Activated CD8-positive, alpha-beta memory T cell treated with anti-CD3 and anti-CD28 coated beads, Interleukin-2, amount 10 ng/mL, durations not matched to agents 7 days and 5 days (primary cell): Measurements from ENCODE around the gene NPAS2. TPM values are rescaled to one million over a fixed set of nuclear protein-coding genes. Genes with fewer than 3 reads are reported as not detected.

ENCODE experiments used
- ATAC-seq: fragments of 150-1000 bp; cut with Tn5 transposase; one replicate; pipeline ENCODE4 v1.10.0; 2021; ENCODE audit warnings: moderate library complexity
- CTCF ChIA-PET: fragments of 350-600 bp; sonication (Branson Sonifier 250); formaldehyde crosslinking; loops from one replicate; lab custom pipeline; 2021; ENCODE audit warnings: antibody characterized with exemption; lab: Charles Lee
- DNase-seq: peaks from one replicate; pipeline ENCODE4 v3.0.0-alpha.2; 2020
- H3K27ac Mint-ChIP-seq: one replicate; pipeline ENCODE4 v1.8.0; 2021; ENCODE audit warnings: mild to moderate bottlenecking, mixed read lengths
- H3K27me3 Mint-ChIP-seq: one replicate; pipeline ENCODE4 v1.8.0; 2021; ENCODE audit warnings: mixed read lengths
- H3K36me3 Mint-ChIP-seq: one replicate; pipeline ENCODE4 v1.8.0; 2021; ENCODE audit warnings: mild to moderate bottlenecking, mixed read lengths
- H3K4me1 Mint-ChIP-seq: one replicate; pipeline ENCODE4 v1.8.0; 2021; ENCODE audit warnings: mixed read lengths
- H3K4me3 Mint-ChIP-seq: one replicate; pipeline ENCODE4 v1.8.0; 2021; ENCODE audit warnings: mild to moderate bottlenecking, moderate library complexity, mixed read lengths
- H3K9me3 Mint-ChIP-seq: one replicate; pipeline ENCODE4 v1.8.0; 2022; ENCODE audit warnings: low read depth, mixed read lengths
- total RNA-seq, 2 experiments: library from RNA; stranded (reverse); gene quantifications; one replicate each; pipeline ENCODE4 v1.2.3, GENCODE V29; 2021

NPAS2 gene
- total RNA-seq, 2 experiments from 2014 or later, result 0.41 to 0.47 TPM

GRCh38 chr2:101030866-101031554 lies 211.1 kb downstream of the NPAS2 start:
- no peaks in the 10 kb centered on the region for H3K4me1 Mint-ChIP-seq
- no peak overlapping the region for H3K4me3 Mint-ChIP-seq
- ATAC-seq (no peak), DNase-seq (no peak)
- no peaks in the 10 kb centered on the region for H3K36me3 Mint-ChIP-seq
- H3K27ac Mint-ChIP-seq, result no peak overlapping the region
- H3K27me3 Mint-ChIP-seq, result peaks cover 5% of the 10 kb centered on the region
- H3K9me3 Mint-ChIP-seq, result no peaks in the 10 kb centered on the region
- CTCF ChIA-PET, result interaction anchor here (1.4 to 1.6 kb wide), 3 partner anchors 19 to 174 kb away, joined by 3 read pairs; no protein-coding TSS in a partner anchor

DNA sequence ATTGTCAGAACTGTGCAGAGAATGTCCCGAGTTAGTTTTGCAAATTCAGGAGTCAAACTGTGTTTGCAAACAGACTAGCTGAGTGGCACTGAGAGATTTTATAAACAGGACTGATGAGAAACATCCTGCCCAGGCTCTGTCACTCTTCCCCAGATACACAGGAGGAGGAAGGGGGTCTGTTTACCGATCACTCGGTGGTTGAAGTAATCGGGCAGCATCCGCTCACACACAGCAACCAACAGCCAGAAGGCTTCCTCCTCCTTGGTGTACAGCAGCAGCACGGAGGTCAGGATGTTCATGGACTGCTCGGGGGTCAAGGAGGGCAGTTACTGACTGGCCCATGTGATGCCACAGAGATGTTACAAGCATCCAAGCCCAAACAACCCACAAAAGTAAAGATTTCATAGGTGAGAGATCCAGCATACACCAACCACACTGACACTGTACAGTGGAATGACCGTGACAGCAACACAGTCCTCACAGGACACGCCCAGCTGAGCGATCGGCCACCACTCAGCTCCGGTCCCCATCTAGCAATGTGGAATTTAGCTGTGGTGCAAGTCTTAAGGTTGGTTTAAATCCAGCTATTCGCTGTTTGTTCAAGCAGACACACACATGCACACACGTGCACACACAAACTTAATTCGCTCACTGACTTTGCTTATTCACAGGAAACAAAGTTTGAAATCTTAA lies 212.3 kb downstream of the NPAS2 start:
- H3K4me3 Mint-ChIP-seq, result no peak overlapping the region
- H3K9me3 Mint-ChIP-seq, result no peaks in the 10 kb centered on the region
- CTCF ChIA-PET, result interaction anchor here (0.8 kb wide), 1 partner anchor 20 kb away, joined by 3 read pairs; no protein-coding TSS in a partner anchor
- no peaks in the 10 kb centered on the region for H3K36me3 Mint-ChIP-seq
- ATAC-seq (no peak), DNase-seq (no peak)
- H3K27me3 Mint-ChIP-seq, result peaks cover 5% of the 10 kb centered on the region
- H3K27ac Mint-ChIP-seq, result no peak overlapping the region
- H3K4me1 Mint-ChIP-seq, result no peaks in the 10 kb centered on the region

GRCh38 chr2:101036562-101036961 lies 216.6 kb downstream of the NPAS2 start:
- CTCF ChIA-PET, result interaction anchor here (0.8 to 1.8 kb wide), 6 partner anchors 22 to 182 kb away, joined by 3 to 6 read pairs (median 4); no protein-coding TSS in a partner anchor
- no peaks in the 10 kb centered on the region for H3K4me1 Mint-ChIP-seq
- DNase-seq, result no peak
- H3K27ac Mint-ChIP-seq, result no peak overlapping the region
- H3K27me3 Mint-ChIP-seq, result peaks cover 6% of the 10 kb centered on the region
- no peaks in the 10 kb centered on the region for H3K9me3 Mint-ChIP-seq
- H3K4me3 Mint-ChIP-seq, result no peak overlapping the region
- H3K36me3 Mint-ChIP-seq, result no peaks in the 10 kb centered on the region
- ATAC-seq, result no peak

DNA sequence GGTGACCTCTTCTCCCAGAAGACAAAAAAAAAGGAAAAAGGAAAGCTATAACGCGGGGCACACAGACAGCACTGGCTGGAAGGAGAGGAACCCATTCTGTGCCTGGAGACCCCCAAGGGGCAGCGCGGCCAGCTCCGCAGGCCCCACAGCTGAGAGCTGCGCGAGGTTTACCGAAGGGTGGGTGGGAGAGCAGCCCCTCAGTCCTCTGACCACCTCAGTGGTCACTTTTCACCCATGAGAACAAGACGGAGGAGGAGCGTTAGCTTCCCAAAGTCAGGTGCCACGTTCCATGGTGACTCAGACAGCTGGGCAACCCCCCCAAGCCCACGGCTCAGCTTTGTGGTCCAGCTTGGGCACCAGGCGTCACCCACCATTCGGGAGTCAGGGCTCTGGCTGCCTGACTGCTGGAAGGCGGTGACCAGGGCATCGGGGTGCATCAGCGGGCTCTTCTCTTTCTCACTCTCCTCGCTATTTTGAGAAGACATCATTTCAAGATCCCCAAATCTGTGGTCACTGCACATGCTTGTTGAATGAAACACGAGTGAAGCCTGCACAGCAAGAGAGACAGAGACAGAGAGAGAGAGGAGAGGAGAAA lies 217.3 kb downstream of the NPAS2 start:
- H3K4me3 Mint-ChIP-seq, result no peak overlapping the region
- ATAC-seq (no peak), DNase-seq (no peak)
- H3K9me3 Mint-ChIP-seq, result no peaks in the 10 kb centered on the region
- peaks cover 2% of the 10 kb centered on the region for H3K27me3 Mint-ChIP-seq
- CTCF ChIA-PET, result interaction anchor here (0.8 to 1.8 kb wide), 5 partner anchors 22 to 181 kb away, joined by 3 to 6 read pairs (median 4); no protein-coding TSS in a partner anchor
- H3K36me3 Mint-ChIP-seq, result no peaks in the 10 kb centered on the region
- H3K4me1 Mint-ChIP-seq, result no peaks in the 10 kb centered on the region
- no peak overlapping the region for H3K27ac Mint-ChIP-seq

- Mint-ChIP-seq H3K27ac (no peak overlapping the region), H3K27me3 (peaks cover 5% of the 10 kb centered on the region), H3K36me3 (no peaks in the 10 kb centered on the region), H3K9me3 (no peaks in the 10 kb centered on the region), H3K4me1 (no peaks in the 10 kb centered on the region), H3K4me3 (no peak overlapping the region)
- CTCF ChIA-PET, result interaction anchor here (1.8 kb wide), 1 partner anchor 167 kb away, joined by 6 read pairs; no protein-coding TSS in a partner anchor
- ATAC-seq, result no peak
- no peak for DNase-seq
Measured at GRCh38 chr2:101038455-101039255, 218.7 kb downstream of the NPAS2 start.

DNA sequence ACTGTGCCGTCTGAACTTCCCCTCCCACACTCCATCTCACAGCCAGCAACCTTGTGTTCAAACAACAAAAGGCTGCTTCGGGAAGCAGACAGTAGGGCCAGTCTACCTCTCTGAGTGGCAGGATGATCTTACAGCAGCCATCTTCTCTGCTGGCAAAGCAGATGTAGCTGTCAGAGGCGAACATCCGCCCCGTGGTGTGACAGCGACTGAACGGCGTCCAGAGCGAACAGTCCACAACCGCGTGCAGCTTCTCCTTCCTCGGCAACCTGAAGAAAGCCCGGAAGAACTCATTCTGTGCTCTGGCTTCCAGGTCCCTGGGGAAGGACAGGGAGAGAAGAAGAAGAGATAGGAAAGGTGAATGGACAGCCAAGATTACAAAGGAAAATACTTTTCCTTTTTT lies 220.1 kb downstream of the NPAS2 start:
- ATAC-seq (no peak), DNase-seq (no peak)
- H3K27ac Mint-ChIP-seq, result no peak overlapping the region
- CTCF ChIA-PET, result no interaction called here
- no peaks in the 10 kb centered on the region for H3K9me3 Mint-ChIP-seq
- no peaks in the 10 kb centered on the region for H3K36me3 Mint-ChIP-seq
- H3K4me3 Mint-ChIP-seq, result no peak overlapping the region
- H3K27me3 Mint-ChIP-seq, result peaks cover 12% of the 10 kb centered on the region
- no peaks in the 10 kb centered on the region for H3K4me1 Mint-ChIP-seq

DNA sequence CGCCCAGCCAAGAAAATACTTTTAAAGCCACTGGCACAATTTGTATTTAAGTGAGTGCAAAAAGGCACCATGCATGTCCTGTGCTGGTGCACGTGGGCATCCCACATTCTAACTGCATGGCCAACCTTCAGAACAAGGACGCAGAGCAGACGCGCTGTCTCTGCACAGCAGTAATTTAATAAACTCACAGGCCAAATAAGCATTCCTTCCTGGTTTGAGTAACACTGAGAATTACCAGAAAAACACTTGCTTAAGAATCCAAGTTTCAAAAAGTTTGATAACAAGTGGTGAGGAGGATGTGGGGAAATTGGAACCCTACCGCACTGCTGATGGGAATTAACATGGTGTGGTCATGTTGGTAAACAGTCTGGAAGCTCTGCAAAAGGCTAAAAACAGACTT lies 220.8 kb downstream of the NPAS2 start:
- no peaks in the 10 kb centered on the region for H3K4me1 Mint-ChIP-seq
- DNase-seq, result no peak
- CTCF ChIA-PET, result no interaction called here

GRCh38 chr2:101041413-101041812 lies 221.5 kb downstream of the NPAS2 start:
- no peak overlapping the region for H3K27ac Mint-ChIP-seq
- CTCF ChIA-PET, result no interaction called here
- no peak overlapping the region for H3K4me3 Mint-ChIP-seq
- no peaks in the 10 kb centered on the region for H3K36me3 Mint-ChIP-seq
- H3K27me3 Mint-ChIP-seq, result peaks cover 12% of the 10 kb centered on the region
- DNase-seq, result no peak
- no peak for ATAC-seq
- no peaks in the 10 kb centered on the region for H3K9me3 Mint-ChIP-seq
- H3K4me1 Mint-ChIP-seq, result no peaks in the 10 kb centered on the region

More for the DNA sequence above, 220.8 kb downstream of the NPAS2 start:
- Mint-ChIP-seq H3K4me3 (no peak overlapping the region), H3K27me3 (peaks cover 12% of the 10 kb centered on the region), H3K27ac (no peak overlapping the region), H3K36me3 (no peaks in the 10 kb centered on the region), H3K9me3 (no peaks in the 10 kb centered on the region)
- no peak for ATAC-seq

DNA sequence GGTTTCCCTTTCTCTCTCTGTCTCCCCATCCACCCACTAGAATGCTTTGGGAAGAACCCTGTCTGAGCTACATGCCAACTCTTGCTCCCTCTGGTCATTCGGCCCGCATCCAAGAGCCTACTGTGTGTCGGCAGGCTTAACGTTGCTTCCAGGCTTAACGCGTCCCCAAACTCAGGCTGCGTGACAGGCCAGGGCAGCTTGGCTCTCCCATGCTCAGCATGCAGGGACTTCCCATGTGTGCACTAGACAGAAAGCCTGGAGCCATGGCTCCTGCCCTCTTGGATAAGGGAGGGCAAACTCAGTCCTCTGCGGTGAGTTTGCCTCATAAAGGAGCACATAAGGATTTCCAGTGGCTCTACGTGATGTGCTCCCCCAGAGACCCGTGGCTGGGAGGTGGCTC lies 225.4 kb downstream of the NPAS2 start:
- no peak for ATAC-seq
- Mint-ChIP-seq H3K27ac (no peak overlapping the region), H3K4me1 (no peaks in the 10 kb centered on the region), H3K9me3 (no peaks in the 10 kb centered on the region), H3K4me3 (no peak overlapping the region), H3K27me3 (peaks cover 12% of the 10 kb centered on the region), H3K36me3 (no peaks in the 10 kb centered on the region)
- CTCF ChIA-PET, result no interaction called here
- no peak for DNase-seq

Other genes with a start within 250 kb of the NPAS2 start
- gene RPL31, start 182.2 kb downstream of the NPAS2 start, total RNA-seq, result 1,000 to 10,000 TPM; 1,012 to 1,324 TPM